Fibroblast of pulmonary artery (primary cell): ENCODE results near the gene GLCCI1.

Experiments
- DNase-seq: peaks from one replicate; pipeline ENCODE4 v3.0.0-alpha.2; 2010; ENCODE audit warnings: low read depth
- H3K4me3 ChIP-seq: replicated peaks from 2 replicates; pipeline ENCODE4 v1.5.1; 2011; ENCODE audit warnings: low read depth, mild to moderate bottlenecking, control low read depth, low read length, moderate library complexity
- TF ChIP-seq, protein P1 (sequence below): IDR thresholded peaks from 2 replicates; pipeline ENCODE4 v1.5.1; 2011; ENCODE audit warnings: mild to moderate bottlenecking, control low read depth, low read length, inconsistent platforms; ENCODE audit errors: missing control alignments

GLCCI1 gene

DNA sequence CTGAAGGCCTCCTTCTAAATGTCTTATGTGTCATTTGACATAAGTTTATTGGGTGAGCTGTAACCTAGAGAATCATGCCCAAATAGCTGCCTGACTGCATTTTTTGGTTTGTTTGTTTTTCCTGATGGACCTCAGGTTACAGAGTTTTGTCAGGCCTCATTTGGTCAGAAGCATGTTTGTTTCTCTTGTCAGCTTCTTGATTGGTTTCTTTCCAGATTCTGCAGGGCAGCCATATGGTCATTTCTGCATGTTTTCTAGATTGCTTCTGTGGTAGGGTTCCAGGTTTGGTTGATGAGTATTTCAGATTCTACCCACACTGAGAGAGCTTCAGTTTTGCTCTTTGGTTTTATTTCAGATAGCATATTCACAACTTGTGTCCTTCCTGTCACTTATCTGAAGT lies 28.0 kb downstream of the GLCCI1 start:
- no peak for DNase-seq
- TF ChIP-seq, protein P1, sequence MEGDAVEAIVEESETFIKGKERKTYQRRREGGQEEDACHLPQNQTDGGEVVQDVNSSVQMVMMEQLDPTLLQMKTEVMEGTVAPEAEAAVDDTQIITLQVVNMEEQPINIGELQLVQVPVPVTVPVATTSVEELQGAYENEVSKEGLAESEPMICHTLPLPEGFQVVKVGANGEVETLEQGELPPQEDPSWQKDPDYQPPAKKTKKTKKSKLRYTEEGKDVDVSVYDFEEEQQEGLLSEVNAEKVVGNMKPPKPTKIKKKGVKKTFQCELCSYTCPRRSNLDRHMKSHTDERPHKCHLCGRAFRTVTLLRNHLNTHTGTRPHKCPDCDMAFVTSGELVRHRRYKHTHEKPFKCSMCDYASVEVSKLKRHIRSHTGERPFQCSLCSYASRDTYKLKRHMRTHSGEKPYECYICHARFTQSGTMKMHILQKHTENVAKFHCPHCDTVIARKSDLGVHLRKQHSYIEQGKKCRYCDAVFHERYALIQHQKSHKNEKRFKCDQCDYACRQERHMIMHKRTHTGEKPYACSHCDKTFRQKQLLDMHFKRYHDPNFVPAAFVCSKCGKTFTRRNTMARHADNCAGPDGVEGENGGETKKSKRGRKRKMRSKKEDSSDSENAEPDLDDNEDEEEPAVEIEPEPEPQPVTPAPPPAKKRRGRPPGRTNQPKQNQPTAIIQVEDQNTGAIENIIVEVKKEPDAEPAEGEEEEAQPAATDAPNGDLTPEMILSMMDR = no peak
- H3K4me3 ChIP-seq = no peak overlapping the region

DNA sequence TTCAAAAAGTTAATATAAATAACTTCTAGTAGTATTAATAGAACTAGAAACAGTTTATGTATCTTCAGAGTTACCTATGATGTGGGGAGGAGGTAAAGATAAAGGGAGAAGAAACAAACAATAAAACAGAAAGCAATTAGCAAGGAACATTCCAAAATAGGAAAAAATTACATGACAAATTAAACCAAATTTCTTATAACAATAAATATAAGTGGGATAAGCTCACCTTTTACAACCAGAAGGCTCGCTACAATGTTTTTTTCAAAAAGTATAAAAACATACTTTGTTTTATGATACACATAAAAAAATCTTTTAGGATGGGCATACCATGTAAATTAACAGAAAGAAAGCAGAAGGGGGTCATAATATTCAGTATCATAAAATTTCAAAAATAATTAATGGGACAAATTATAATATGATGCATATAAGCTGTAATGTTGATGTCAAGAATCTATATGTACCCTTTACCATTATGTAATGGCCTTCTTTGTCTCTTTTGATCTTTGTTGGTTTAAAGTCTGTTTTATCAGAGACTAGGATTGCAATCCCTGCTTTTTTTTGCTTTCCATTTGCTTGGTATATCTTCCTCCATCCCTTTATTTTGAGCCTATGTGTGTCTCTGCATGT lies 31.8 kb downstream of the GLCCI1 start:
- H3K4me3 ChIP-seq = no peak overlapping the region
- TF ChIP-seq, protein P1 = no peak
- DNase-seq = no peak

DNA sequence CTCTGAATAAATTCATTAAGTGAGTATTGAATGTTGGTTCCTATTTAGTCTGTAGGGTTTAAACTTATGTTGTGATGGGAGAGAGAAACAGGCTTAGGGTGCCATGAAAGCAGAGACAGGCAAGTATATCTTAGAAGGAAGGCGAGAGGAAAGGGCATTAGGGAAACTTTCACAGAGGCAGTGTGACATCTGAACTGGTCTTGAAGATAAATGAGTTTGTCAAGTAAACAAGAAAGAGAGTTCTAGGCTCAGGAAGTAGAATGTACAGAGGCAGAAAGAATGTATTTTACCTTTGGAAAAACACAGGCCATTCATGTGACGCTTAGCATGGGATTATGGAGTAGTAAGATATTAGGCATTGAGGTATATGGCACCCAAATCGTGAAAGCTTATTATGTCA lies 34.5 kb downstream of the GLCCI1 start:
- no peak overlapping the region for H3K4me3 ChIP-seq
- no peak for DNase-seq
- TF ChIP-seq, protein P1 = no peak

DNA sequence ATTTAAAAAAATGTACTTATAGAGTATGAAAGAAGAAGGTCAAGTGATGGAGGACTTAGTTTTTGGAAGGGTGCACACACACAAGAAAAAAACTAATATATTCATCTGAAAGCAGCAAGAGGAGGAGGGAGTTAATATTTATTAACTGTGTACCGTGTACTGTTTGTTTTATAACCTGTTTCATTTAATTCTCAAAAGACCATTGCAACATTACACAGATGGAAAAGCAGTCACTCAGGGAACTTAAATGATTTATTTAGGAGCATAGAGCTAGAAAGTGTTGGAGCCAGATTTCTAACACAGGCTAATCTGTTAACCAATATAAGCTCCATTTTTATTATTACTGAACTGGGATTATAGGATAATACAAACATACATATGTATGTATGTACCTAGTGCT lies 36.7 kb downstream of the GLCCI1 start:
- DNase-seq = no peak
- H3K4me3 ChIP-seq = no peak overlapping the region
- TF ChIP-seq, protein P1 = no peak

DNA sequence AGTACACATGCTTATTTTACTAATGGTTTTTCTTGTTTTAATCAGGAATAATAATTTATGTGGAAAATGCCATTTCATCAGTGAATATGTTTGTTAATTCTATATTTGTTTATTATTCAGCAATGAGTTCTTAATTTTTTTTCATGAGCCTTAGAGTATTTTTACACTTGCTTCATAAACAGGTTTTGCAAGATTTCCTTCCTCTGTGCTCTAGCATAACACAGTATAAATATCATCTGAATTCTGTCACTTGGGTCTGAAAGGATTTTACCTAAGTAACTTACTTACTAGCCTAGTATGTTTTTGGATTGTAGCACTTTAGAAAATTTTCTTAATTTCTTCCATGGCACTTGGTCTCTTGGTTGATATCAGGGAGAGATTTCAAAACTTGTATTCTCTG lies 45.8 kb downstream of the GLCCI1 start:
- no peak for DNase-seq
- TF ChIP-seq, protein P1 = no peak
- H3K4me3 ChIP-seq = no peak overlapping the region

DNA sequence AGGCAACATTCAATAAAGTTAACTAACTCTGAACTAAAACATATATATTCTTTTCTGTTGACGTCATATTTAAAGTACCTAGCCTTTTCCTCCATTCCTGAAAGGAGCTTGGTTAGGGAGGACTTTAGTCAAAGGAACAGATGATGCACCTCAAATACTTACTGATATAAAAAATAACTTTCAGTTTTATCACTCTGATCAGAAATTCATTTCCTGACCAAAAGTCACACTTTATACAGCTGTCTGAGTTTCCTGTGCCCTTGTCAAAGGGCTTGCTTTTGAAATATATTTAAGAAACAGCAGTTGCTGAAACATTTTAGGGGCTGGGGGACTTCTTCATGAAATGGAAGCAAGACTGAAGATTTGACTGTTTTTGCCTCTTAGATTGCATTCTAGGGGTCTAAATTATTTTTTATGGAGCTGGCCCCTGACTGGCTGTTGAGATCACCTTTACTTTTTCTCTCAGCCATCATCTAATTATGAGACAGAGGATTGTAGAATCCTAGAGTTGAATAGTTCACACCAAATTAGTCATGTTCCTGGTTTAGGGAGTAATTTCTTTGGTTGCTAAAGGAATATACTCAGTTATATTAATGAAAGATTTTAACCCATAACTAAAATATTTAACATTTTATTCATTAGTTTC lies 46.6 kb downstream of the GLCCI1 start:
- TF ChIP-seq, protein P1 = no peak
- no peak for DNase-seq
- no peak overlapping the region for H3K4me3 ChIP-seq

DNA sequence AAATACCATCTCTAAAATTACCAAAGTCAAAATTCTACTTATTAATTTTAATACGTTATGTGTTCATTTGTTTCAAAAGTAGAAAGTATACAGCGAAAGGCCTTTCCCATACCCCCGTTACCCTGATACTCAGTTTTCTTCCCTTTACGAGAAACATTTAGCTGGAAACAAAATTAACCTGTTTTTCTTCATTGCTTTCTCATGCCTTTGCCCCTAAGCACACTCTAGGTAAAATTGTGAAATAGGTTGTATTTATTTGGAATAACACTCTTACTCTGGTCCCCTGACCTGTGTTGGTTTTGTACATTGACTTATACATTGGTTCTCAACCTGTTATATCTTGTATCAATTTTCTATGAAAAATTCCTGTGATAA lies 47.1 kb downstream of the GLCCI1 start:
- H3K4me3 ChIP-seq = no peak overlapping the region
- DNase-seq = no peak
- TF ChIP-seq, protein P1 = no peak
